Activated naive CD4-positive, alpha-beta T cell treated with anti-CD3 and anti-CD28 coated beads, Interleukin-2, amount 50 U/mL, for 16 hours (primary cell): ENCODE data around the gene RAB7A.
"Not testable (repeated sequence)": the region's sequence is repeated elsewhere in the genome, so short reads cannot be mapped to it uniquely, and the experiment has no call there.

Source experiments
- DNase-seq: peaks from one replicate; pipeline ENCODE4 v3.0.0-alpha.2; 2020

RAB7A gene

DNA sequence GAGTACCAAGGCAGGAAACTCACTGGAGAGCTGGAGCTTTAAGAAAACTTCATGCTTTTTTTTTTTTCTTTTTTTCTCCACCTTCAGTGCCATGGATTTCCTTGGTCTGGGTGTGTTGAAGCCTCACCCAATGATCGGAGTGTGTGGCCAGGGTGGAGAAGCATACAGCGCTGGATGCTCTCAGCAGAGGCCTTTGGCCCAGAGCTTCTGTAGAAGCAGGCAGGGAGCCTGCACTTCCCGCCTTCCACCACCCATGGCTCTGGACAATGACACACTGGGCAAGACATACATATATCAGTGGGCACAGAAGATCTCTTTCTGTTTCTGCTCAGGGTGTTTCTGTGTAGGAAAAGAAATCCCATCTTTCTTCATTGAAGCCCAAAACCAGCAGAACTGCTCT lies 97.6 kb downstream of the RAB7A start:
- no peak for DNase-seq

- no peak for DNase-seq
Measured at GRCh38 chr3:128824132-128824850, 98.3 kb downstream of the RAB7A start.

DNA sequence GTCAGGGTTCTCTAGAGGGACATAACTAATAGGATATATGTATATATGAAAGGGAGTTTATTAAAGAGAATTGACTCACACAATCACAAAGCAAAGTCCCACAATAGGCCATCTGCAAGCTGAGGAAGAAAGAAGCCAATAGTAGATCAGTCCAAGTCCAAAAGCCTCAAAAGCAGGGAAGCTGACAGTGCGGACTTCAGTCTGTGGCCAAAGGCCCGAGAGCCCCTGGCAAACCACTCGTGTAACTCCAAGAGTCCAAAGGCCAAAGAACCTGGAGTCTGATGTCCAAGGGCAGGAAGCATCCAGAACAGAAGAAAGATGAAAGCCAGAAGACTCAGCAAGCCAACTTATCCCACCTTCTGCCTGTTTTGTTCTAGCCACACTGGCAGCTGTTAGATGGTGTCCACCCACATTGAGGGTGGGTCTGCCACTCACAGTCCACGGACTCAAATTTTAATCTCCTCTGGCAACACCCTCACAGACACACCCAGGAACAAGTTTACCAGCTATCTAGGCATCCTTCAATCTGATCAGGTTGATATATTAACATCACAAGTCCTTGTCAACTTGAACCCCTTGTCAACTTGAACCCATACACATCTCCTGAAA lies 99.2 kb downstream of the RAB7A start:
- DNase-seq = no peak

DNA sequence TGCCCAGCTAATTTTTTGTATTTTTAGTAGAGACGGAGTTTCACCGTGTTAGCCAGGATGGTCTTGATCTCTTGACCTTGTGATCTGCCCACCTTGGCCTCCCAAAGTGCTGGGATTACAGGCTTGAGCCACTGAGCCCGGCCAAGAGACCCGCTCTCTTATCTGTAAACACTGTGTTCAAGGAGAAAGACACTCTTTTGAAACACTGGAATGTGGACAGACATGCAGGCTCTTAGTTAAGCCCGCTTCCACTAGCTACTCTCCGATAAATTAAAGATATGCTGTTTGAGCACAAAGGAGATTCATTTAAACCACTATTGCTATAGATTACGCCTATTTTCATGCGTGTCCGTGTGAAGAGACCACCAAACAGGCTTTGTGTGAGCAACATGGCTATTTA lies 103.1 kb downstream of the RAB7A start:
- not testable (repeated sequence) for DNase-seq

- not testable (repeated sequence) for DNase-seq
Measured at GRCh38 chr3:128829925-128830625, 104.1 kb downstream of the RAB7A start.

- DNase-seq = not testable (repeated sequence)
Measured at GRCh38 chr3:128830762-128831161, 104.8 kb downstream of the RAB7A start.

- not testable (repeated sequence) for DNase-seq
Measured at GRCh38 chr3:128832979-128833378, 107.0 kb downstream of the RAB7A start.

DNA sequence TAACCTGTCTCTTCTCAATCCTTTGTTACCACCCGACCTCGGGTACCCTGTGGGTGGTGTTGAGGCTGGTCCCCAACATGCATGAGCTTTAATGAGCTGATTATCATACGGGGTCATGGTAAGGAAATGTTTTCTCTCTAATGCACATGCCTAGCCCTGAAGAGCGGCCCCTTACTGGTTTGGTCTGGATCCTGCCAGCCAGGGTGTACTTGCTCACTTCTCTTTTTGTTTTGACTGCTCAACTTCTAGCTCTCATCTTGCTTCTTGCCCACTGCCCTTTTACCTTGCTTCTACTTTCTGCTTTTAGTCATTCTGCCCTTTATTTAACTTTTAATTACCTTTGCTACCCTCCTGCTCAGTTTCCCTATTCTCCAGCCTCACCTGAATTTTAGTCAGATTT lies 109.1 kb downstream of the RAB7A start:
- DNase-seq = no peak

GRCh38 chr3:128841926-128842920 lies 116.2 kb downstream of the RAB7A start:
- DNase-seq = no peak

GRCh38 chr3:128844502-128844901 lies 118.5 kb downstream of the RAB7A start:
- no peak for DNase-seq

DNA sequence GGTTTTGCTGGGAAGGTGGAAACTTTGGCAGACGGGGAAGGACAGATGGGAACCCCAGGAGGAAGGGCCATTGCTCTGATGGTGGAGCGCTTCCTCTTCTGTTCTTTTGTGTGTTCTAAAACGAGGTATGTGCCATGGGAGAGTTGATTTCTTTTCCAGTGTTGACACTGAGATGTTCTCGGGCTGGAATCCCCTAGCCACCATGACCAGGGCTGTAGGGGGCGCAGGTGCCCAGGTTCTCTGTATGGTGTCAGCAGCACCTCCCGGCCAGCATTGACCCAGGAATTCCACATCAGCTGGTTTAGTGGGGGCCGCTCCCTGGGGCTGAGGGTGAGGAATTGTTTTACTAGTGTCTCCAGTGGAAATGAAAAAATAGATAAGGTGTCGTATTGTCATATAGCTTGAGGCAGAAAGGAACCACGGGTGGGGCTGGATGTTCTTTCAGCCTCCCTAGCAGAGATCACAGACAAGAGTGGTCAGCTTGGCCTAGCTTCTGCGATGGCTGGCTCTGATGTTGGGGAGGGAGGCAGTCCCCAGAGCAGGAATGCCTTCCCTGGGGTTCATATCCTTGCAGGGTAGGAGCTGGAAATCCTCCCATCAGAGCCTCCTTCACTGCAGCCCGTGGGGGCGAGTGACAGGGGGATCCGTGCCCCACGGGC lies 119.3 kb downstream of the RAB7A start:
- DNase-seq = no peak

GRCh38 chr3:128845778-128846485 lies 119.9 kb downstream of the RAB7A start:
- peak; percentile 81 for DNase-seq

DNA sequence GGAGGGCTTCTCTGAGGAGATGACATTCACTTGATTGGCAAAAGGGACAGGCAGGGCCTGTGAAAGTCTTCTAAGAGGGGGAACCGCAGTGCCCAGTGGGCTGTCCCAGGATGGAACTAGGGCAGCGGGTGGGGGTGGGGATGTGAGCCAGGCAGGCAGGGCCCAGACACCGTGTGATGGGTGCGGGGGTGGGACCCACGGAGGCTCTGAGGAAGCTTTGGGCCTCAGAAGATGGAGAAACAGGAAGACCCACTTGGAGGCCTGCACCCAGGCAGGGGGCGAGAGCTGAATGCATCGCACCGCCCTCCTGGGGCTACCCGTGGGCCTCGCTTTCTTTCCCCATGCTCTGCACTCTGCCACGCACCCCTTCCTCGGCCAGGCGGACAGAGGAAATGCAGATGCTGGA lies 120.5 kb downstream of the RAB7A start:
- no peak for DNase-seq

DNA sequence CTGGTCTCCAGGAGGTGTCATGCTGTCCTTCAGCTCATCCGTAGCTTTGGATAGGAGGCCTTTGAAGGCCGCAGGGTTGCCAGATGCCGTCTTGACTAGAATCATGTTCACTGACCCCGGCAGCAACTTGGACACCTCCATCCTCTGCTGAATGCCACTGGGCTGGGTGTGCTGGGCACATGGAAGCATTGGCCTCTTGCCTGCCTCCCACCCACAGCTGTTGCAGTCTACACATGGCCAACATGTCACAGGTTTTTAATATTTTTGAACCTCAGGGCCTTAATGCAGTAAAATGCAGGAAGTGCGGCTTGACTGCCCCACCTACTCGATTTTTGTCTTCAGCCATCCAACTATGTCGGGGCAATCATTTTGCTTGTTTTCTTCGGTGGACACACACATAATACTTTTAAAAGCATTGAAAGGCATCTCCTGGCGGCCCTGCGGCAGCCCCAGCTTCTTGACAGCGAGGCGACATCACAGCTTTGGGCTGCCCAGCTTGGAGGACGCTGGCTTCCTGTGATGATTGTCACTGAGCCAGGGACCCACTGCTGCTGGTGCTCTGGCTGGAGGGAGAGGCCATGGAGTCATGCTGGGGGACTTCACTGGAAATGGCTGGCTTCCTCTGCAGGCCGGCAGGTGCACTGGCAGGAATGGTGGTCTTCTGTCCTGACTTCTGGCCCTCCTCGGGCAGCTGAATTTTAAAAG lies 121.8 kb downstream of the RAB7A start:
- DNase-seq = no peak

DNA sequence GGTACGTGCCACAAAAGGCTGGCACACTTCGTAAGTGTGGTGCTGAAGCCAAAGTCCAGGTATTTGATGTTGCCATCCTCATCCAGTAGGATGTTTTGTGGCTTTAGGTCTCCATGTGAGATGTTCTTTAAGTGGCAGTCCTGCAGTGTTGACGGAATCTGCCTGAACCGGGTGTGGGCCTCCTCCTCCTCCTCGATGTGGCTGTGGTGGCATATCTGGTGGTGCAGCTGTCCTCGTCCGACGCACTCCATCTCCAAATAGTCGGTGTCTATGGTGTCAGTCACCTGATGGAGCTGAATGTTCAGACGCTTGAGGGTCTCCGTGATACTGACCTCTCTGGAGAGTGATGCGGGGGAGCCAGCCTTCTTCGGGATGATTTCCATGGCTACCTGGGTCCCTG lies 123.0 kb downstream of the RAB7A start:
- DNase-seq = no peak

DNA sequence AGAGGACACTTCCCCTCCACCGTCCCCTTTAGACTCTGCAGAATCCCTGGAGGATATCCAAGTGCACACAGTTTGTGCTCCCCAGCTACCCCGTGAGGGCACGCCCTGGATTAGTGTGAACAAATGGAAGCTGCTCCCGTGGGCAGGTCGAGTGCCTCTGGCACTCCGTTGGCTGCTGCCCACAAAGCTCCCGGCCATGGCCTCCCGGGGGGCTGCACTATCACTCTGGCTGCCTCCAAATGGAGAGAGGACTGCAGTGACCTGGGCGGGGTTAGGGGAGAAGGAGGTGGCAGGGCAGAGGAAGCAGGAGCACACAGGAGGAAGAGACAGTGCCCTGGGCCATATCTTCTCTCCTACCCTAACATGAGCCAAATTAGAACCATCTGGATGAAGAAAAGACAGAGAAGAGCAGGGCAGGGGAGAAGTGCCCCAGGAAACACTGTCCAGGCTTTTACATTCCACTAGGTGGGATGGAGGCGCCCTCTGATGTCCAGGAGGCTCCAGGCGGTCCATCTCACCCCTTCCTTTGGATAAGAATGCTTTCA lies 124.0 kb downstream of the RAB7A start:
- DNase-seq = no peak

DNA sequence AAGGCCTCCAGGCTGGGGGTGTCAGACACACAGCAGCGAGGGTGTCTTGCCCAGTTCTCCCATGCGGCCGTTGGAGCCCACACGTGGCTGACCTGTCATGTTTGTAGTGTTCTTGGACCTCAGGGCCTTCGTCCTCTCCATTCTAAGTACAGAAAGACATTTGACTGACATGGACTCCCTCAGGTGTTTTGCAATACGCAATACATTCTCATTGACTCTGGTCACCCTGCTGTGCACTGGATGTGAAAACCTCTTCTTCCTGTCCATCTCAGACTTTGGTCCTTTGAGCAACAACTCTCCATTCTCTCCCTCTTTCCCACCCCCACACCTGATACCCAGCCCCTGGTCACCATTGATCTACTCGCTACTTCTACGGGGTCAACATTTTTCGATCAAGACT lies 124.6 kb downstream of the RAB7A start:
- DNase-seq = no peak

DNA sequence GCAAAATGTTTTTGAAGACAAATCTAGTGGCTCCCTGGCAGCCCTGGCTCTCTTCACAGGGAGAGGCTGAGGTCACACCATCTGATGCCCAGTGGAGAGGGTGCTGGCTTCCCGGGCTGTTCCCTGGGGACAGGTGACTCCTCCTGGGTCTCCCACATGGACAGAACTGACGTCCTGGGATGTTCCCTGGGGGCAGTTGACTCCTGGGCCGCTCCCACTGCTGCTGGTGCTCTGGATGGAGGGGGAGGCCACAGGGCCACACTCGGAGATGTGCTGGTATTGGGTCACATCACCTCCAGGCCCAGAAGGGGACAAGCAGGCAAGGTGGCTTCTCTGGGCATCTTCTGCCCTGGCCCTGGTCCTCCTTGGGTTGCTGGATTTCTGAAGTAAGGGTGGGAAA lies 125.6 kb downstream of the RAB7A start:
- DNase-seq = no peak

DNA sequence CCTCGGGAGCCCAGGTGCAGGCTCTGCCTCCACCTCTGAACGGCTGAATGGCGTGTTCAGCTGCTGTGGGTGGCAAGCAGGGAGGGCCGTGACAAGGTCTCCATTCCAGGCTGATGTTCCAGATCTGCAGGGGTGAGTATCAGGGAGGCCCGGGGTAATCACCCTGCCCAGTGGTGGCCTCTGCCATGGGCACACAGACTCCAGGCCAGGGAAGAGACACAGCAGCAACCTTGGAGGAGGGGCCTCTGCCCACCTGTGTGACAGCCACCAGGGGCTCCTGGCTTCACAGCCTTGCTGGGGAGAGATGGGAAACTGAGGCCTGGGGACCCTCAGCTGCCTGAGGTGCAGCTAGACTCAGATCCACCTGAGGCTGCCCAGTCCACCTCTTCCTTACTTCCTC lies 127.8 kb downstream of the RAB7A start:
- no peak for DNase-seq

GRCh38 chr3:128854475-128854874 lies 128.5 kb downstream of the RAB7A start:
- DNase-seq = no peak

GRCh38 chr3:128855569-128855968 lies 129.6 kb downstream of the RAB7A start:
- DNase-seq = no peak
